K562 (cell line): ENCODE measurements around the gene TTLL11. TPM values are rescaled to one million over a fixed set of nuclear protein-coding genes. Genes with fewer than 3 reads are reported as not detected.

ENCODE experiments used
- ATAC-seq: fragments of 200-7000 bp; cut with Tn5 transposase; 3 replicates; pipeline ENCODE4 v1.9.1; 2020; ENCODE audit warnings: moderate library complexity
- BruUV-seq: library from RNA; stranded (reverse); fragments of 400-500 nt; replicated peaks from 2 replicates; lab custom pipeline; 2021; lab: Mats Ljungman, UMichigan
- CTCF ChIA-PET: fragments of 300-600 bp; formaldehyde crosslinking; extraction: SDS; loops from one replicate; lab custom pipeline; 2021; ENCODE audit warnings: low intra/inter-chr PET ratio; lab: Yijun Ruan, JAX
- POLR2A ChIA-PET: fragments of 300-600, 350-650 bp; sonication (Branson Sonifier 250); formaldehyde crosslinking; extraction: SDS; loops from one replicate; lab custom pipeline; 2021; ENCODE audit warnings: antibody characterized with exemption, inconsistent platforms; lab: Yijun Ruan, JAX
- DNase-seq, 4 experiments: peaks; one replicate each; pipeline versions ENCODE4 v3.0.0 to v3.0.0-alpha.2; 2011 to 2018; ENCODE audit warnings: low spot score in 3 of 4, mixed read lengths in 3 of 4; ENCODE audit errors: extremely low read depth in 1 of 4
- FAIRE-seq: peaks from 2 replicates; lab custom pipeline; 2011; peaks lifted over from hg19 to GRCh38; lab: Jason Lieb, UNC
- H2AFZ ChIP-seq: 2 replicates; pipeline ENCODE4 v1.6.0; 2011; ENCODE audit warnings: low read depth, low read length, control low read depth, inconsistent platforms
- H3K27ac ChIP-seq: fragments of 200-600 bp; 3 replicates; pipeline ENCODE4 v1.8.0; 2011; ENCODE audit warnings: low read depth, mild to moderate bottlenecking, control low read depth, inconsistent platforms, low read length, moderate library complexity, mixed read lengths; ENCODE audit errors: extremely low read depth
- H3K27me3 ChIP-seq, 2 experiments: fragments of 300-600 bp in 1 of 2; 2 replicates in 1 of 2; 3 replicates in 1 of 2; pipeline versions ENCODE4 v1.6.0 to v1.8.0; 2011; ENCODE audit warnings: inconsistent platforms in 2 of 2, low read length in 2 of 2, mild to moderate bottlenecking in 1 of 2, mixed read lengths in 1 of 2, moderate library complexity in 1 of 2; ENCODE audit not compliant: control insufficient read depth in 2 of 2, insufficient read depth in 2 of 2
- H3K36me3 ChIP-seq: fragments of 300-600 bp; 3 replicates; pipeline ENCODE4 v1.8.0; 2011; ENCODE audit warnings: mild to moderate bottlenecking, low read length, inconsistent platforms; ENCODE audit not compliant: control insufficient read depth, insufficient read depth
- H3K4me1 ChIP-seq, 2 experiments: fragments of 200-600 bp in 1 of 2; replicated peaks in 1 of 2; 2 replicates in 1 of 2; 3 replicates in 1 of 2; pipeline versions ENCODE4 v1.5.1 to v1.8.0; 2011; ENCODE audit warnings: inconsistent platforms in 2 of 2, low read length in 2 of 2, mild to moderate bottlenecking in 1 of 2, mixed read lengths in 1 of 2, moderate library complexity in 1 of 2; ENCODE audit not compliant: control insufficient read depth in 2 of 2, insufficient read depth in 2 of 2
- H3K4me2 ChIP-seq: 2 replicates; pipeline ENCODE4 v1.6.1; 2011; ENCODE audit warnings: low read length, control low read depth, inconsistent platforms, mixed read lengths; ENCODE audit not compliant: insufficient read depth
- H3K4me3 ChIP-seq: fragments of 200-600 bp; sonication (generic), shearing (Covaris generic); 2 replicates; pipeline ENCODE4 v1.5.1; 2016; ENCODE audit warnings: control low read depth, inconsistent platforms
- H3K79me2 ChIP-seq: fragments of 200-600 bp; 3 replicates; pipeline ENCODE4 v1.8.0; 2011; ENCODE audit warnings: low read length, inconsistent platforms; ENCODE audit not compliant: control insufficient read depth, insufficient read depth
- H3K9ac ChIP-seq, 2 experiments: 2 replicates each; pipeline versions ENCODE4 v1.6.0 to v1.6.1; 2011; ENCODE audit warnings: low read depth in 2 of 2, low read length in 2 of 2, control low read depth in 1 of 2, inconsistent platforms in 1 of 2, mild to moderate bottlenecking in 1 of 2, mixed read lengths in 1 of 2; ENCODE audit not compliant: insufficient read depth in 1 of 2
- H3K9me1 ChIP-seq: one replicate; pipeline ENCODE4 v1.6.0; 2011; ENCODE audit warnings: inconsistent platforms, mild to moderate bottlenecking, low read length, moderate library complexity; ENCODE audit not compliant: control insufficient read depth, insufficient read depth
- H3K9me3 ChIP-seq: replicated peaks from 2 replicates; pipeline ENCODE4 v1.5.1; 2011; ENCODE audit warnings: low read depth, low read length, inconsistent platforms; ENCODE audit not compliant: control insufficient read depth, insufficient read depth
- H4K20me1 ChIP-seq: replicated peaks from 2 replicates; pipeline ENCODE4 v1.6.1; 2011; ENCODE audit warnings: low read length, inconsistent platforms, mixed read lengths; ENCODE audit not compliant: control insufficient read depth, insufficient read depth
- ARHGAP35 ChIP-seq: fragments of 450-650 bp; IDR thresholded peaks from 2 replicates; pipeline ENCODE4 v1.6.1; 2018; ENCODE audit not compliant: partially characterized antibody
- CGGBP1 ChIP-seq: fragments of 250-450 bp; sonication (Bioruptor Pico); IDR thresholded peaks from 2 replicates; pipeline ENCODE4 v1.9.0; 2021; ENCODE audit warnings: mild to moderate bottlenecking
- HOXB6 ChIP-seq: fragments of 250-450 bp; sonication (Bioruptor Pico); IDR thresholded peaks from 2 replicates; pipeline ENCODE4 v1.5.1; 2022; ENCODE audit warnings: mild to moderate bottlenecking, borderline replicate concordance
- MAFK ChIP-seq: IDR thresholded peaks from 2 replicates; pipeline ENCODE4 v1.6.1; 2011; ENCODE audit warnings: low read length, improper control_type of control experiment
- TAF9B ChIP-seq: fragments of 450-650 bp; IDR thresholded peaks from 2 replicates; pipeline ENCODE4 v1.6.1; 2018; ENCODE audit warnings: mild to moderate bottlenecking; ENCODE audit not compliant: partially characterized antibody
- TCF7L2 ChIP-seq: fragments of 150-350 bp; IDR thresholded peaks from 2 replicates; pipeline ENCODE4 v1.6.1; 2016; ENCODE audit warnings: low read depth, mild to moderate bottlenecking, low read length, moderate library complexity
- THRA ChIP-seq: fragments of 450-650 bp; IDR thresholded peaks from 2 replicates; pipeline ENCODE4 v1.6.1; 2017; ENCODE audit warnings: mild to moderate bottlenecking, moderate library complexity
- ZNF133 ChIP-seq: fragments of 250-450 bp; sonication (Bioruptor Pico); IDR thresholded peaks from 2 replicates; pipeline ENCODE4 v1.4.0; 2020; ENCODE audit warnings: mild to moderate bottlenecking
- ZSCAN32 ChIP-seq: fragments of 450-650 bp; formaldehyde crosslinking; IDR thresholded peaks from 2 replicates; pipeline ENCODE4 v1.4.0; 2020; ENCODE audit warnings: mild to moderate bottlenecking, moderate library complexity
- WGBS: fragments of 100-300 bp; shearing (Covaris generic); methylation state at CpG from one replicate; pipeline ENCODE4 v1.1.6; 2016; ENCODE audit warnings: low coverage, mixed read lengths; ENCODE audit not compliant: insufficient coverage; ENCODE audit errors: missing lambda C conversion rate; 5-methylcytosine and 5-hydroxymethylcytosine counted together
- in situ Hi-C: fragments of 300-500 bp; cut with MboI; formaldehyde crosslinking; loops from 4 replicates; pipeline ENCODE4 v1.15.0; 2018; ENCODE audit warnings: inconsistent platforms, mixed read lengths
- intact Hi-C: fragments of 100-400 bp; cut with micrococcal nuclease; formaldehyde crosslinking; loops from 2 replicates; pipeline ENCODE4 v1.14.2; 2022
- polyA plus RNA-seq, 8 experiments: library from polyadenylated mRNA; depleted of rRNA in 4 of 8; stranded (reverse) in 5 of 8; unstranded in 3 of 8; fragments of >200 nt; fragmentation: Nextera tagmentation in 2 of 8; fragmentation: Illumina TruSeq in 1 of 8; extraction: Ambion mirVana in 2 of 8; extraction: Trizol in 1 of 8; gene quantifications; 2 replicates each; pipeline versions ENCODE4 v1.2.1 to v1.2.3, GENCODE V29; 2011 to 2014; ENCODE audit warnings: inconsistent platforms in 1 of 8, missing spikeins in 1 of 8
- total RNA-seq, 7 experiments: library from RNA; depleted of rRNA in 6 of 7; stranded (reverse); fragments of >200 nt in 6 of 7; fragmentation: Illumina TruSeq in 2 of 7; extraction: Trizol in 2 of 7; gene quantifications; 2 replicates each; pipeline versions ENCODE4 v1.2.1 to v1.2.3, GENCODE V29; 2011 to 2021; ENCODE audit warnings: low replicate concordance in 1 of 7

Gene TTLL11
- total and polyA plus RNA-seq, 9 of the 15 experiments (the other 6 are each of a cell fraction or from before 2014, with no cell fraction given) = 0.83 to 4.4 (median 2.7) TPM

- Histone ChIP-seq H3K36me3 (no peaks in the 10 kb centered on the region), H3K27ac (no peak overlapping the region), H3K9ac (peak overlapping the region in 1 of 2 experiments; percentile 49; a peak in 1 of 4 replicates), H3K9me3 (no peaks in the 10 kb centered on the region), H3K27me3 (no peaks in the 10 kb centered on the region), H3K4me2 (no peak overlapping the region), H3K4me3 (no peak overlapping the region), H3K9me1 (peaks cover 5% of the 10 kb centered on the region), H3K4me1 (peaks cover 8 to 18% of the 10 kb centered on the region in 2 experiments; a peak in 3 of 5 replicates), H4K20me1 (peaks cover 8% of the 10 kb centered on the region; the same call in 1 of the 2 replicates), H2AFZ (no peak overlapping the region), H3K79me2 (no peaks in the 10 kb centered on the region)
- ChIA-PET POLR2A (interaction anchor here (1.4 kb wide), 1 partner anchor 13 kb away, joined by 3 read pairs; no protein-coding TSS in a partner anchor), CTCF (no interaction called here)
- intact Hi-C loops = no loop called here
- TF ChIP-seq ZSCAN32 (CRISPR knock-in tag) (no peak), MAFK (no peak), THRA (no peak), ARHGAP35 (no peak), HOXB6 (CRISPR knock-in tag) (no peak), TCF7L2 (no peak), CGGBP1 (CRISPR knock-in tag) (no peak), ZNF133 (no peak), TAF9B (no peak)
- DNase-seq (no peak), FAIRE-seq (no peak), ATAC-seq (no peak)
- 57% methylated on average over 10 of the region's 10 CpGs for WGBS
- in situ Hi-C loops = no loop called here
- BruUV-seq = no TSS peak
These were observed 40.0 kb downstream of the TTLL11 start for GRCh38 chr9:122053064-122053463.
